DMS53 (cell line): ENCODE data around the gene SEPTIN10.
A peak's percentile ranks its signal among the peaks of the same experiment; 100 is the strongest.

Experiments used
- DNase-seq: peaks from one replicate; lab custom pipeline; 2025; lab: John Stamatoyannopoulos, UW

Gene SEPTIN10

DNA sequence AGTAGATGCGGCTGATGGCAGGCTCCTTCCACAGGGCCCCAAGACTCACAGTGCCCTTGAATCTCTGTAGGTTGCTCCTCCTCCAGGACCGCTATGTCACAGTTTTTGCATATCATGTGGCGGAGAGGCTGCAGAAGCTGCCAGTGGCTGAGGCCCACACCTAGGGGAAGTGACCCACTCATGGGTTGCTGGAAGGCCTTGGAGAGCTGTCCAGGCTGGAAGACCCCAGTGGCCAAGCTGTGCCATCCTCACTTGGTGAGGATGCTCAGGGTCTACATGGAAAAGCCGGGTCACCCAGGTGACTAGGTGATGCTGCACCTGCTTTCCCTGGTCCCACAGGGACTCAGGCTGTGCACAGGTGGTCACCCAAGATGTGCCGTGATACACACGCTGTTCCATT is 90.6 kb downstream of the SEPTIN10 start:
- DNase-seq, result no peak

DNA sequence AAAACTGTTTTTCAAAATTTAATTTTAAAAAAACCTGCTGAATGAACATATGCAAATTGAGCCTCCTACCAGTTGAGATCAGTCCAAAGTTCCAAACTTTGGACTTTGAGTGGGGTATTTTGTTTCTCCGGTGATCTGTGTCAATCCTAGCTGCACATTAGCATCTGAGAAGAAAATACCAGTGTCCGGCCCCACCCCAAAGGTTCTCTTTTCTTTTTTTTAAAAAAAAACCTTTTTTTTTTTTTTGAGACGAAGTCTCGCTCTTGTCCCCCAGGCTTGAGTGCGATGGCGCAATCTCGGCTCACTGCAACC is 91.7 kb downstream of the SEPTIN10 start:
- no peak for DNase-seq

DNA sequence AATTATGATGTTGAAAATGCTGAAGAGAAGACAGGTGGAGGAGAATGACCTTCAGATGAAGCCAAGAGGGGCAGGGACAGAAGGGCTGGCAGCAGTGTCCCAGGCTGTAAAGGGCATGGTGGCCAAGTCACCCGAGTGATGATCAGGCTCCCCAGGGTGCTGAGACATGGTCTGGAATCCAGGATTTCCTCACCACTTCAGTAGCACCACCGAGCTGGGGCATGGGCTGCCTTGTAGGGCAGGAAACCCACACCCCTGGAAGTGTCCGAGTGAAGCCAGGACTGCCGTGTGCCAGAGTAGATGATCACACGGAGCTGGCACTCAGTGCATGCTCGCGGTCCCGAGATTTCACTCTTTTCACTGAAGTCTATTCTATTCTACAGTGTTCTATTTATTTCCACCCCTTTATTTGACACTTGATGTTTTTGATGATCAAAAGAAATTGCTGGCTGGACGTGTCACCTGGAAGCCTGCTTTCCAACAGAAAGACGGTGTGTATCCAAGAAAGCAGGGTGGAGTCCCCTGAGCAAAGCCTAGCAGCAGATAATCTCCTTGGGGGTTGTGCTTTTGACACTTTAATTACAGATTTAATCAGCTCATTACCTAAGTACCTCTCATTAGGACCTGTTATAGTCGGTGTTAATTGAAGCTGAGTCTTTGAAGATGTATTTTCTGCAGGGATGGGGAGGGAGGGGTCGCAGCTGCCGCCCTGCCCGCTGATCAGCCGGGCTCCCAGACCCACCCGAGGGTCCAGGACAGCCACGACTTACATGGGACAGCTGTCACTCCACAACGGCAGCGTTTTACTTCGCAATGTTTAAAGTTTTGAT is 92.3 kb downstream of the SEPTIN10 start:
- DNase-seq, result no peak

DNA sequence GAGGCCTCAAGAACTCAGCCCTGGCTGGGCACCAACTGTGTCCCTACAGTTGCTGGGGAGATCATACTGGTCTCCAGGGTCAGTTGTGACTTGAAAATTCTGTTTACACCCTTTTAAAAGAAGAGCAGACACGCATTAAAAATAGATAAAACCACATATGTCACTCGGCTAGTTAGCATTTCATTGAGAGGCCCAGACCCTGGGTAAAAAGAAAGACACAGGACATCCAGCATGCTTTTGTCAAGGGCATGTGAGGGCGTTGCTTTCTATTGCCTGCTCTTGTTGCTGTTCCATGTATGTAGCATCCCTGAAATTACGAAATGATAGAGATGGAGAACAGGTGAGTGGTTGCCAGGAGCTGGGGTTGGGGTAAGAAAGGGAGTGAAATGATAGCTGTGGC is 94.3 kb downstream of the SEPTIN10 start:
- no peak for DNase-seq

DNA sequence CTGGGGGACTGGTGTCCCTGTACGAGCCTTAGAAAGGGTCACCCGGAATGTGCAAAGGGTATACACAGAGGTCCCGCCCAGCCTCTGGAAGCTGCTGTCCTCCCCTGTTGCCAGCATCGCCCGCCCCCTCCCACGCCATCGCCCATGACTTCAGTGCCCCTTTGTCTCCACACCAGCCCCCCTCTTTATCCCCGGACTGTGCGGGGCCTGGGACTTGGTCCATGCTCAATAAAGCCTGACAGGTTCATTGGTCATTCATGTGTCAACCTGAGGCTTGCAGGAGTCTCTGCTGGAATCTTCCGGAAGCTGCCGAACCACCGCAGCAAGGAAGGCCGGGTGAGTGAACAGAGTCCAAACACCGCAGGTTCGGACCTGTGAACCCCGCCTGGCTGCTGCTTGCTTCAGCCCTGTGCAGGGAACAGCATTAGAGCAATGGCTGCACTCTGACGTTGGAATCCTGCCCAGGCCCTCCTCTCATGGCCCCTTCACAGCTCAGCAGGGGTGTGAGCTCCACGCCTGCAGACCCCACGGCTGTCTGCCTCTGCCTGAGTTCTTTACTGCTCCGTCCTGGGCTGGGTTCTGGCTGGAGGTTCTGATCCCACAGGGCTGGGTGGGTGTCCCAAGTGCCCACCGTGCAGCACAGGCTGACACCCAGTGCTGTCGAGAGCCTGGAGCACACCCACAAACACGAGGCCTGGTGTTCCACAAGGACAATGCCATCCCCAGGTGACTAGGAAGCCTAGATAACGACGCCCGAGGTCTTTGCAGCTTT is 96.5 kb downstream of the SEPTIN10 start:
- no peak for DNase-seq

DNA sequence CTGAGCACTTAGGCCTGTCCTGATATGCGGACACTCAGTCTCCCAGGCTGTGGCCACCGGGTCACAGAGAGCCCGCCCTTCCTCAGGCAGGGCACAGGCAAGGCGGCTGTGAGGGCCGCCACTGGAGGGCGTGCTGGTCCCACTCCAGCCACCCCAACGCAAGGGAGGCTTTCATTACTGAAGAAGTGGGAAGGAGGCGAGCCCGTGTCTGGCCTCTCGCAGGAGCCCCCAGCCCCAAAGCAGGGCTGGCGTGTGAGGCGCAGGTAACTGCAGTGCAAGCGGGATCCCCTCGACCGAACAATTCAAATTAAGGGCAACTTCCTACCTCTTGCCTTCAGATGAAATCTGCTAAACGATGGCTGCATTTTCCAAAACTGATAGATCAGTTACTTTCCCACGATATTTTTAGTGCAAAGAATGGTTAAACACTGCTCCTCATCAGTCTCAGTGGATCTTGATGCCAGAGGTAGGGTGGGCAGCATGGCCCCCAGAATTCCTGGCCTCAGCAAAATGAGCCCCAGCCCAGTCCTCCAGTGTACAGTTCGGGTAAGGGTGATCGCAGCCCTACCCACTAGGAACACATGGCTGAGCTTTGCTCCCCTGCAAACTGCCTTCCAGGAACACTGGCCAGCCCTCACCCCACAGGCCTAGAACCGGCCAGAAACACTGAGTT is 97.2 kb downstream of the SEPTIN10 start:
- peak; percentile 92 for DNase-seq

DNA sequence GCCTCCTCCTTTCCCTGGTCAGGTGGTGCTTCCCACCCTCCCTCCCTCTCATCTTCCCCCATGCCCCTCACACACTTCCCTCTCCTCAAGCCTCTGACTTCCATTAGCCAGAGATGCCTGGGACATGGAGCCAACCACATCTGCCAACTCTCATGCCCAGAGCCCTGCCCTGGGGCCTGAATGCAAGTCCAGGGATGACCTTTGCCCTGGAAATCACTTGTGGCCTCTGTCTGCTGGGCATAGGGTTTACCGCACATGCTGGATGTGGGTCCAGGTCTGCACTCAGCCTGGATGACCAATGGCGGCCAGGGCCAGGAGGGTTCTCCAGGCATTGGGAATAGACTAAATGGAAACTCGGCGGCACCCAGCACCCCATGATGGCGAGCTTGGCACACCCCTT is 98.9 kb downstream of the SEPTIN10 start:
- DNase-seq, result no peak

DNA sequence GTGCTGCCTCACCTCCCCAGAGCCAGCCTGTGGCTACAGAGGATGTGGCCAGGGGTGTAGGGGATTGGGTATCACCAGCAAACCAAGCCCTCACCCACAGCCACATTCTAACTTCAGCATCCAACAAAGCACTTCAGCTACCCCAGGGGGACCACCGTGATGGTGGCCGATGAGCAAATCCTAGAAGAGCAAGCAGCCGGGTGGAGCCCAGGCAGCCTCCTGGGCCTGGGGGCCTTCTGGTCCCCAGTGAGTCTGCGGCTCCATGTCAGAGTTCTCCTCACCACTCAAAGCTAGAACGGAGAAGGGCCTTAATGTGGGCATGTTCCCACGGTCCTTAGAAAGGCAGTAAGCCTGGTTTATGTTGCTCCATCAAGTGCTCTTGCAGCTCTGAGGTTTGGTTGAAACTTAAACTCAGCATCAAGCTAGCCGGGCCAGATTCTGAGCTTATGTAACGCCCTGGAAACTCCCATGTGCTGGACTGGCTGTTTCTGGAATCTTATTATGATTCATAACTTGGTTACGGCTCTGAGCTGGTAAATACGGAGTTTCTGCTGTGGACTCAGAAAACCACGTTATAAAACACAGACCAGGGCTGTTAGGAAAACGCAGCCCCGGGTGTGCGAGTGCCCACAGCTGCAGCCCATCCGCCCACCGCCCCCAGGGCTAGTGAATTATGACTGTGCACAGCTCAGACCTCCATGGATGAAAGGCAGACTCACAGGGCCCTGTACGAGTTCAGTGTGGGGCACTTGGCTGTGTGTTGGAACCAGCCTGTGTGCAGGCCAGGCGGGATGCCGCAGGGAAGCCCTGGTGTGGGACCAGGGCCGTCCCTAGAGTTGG is 99.8 kb downstream of the SEPTIN10 start:
- peak; percentile 56 for DNase-seq

DNA sequence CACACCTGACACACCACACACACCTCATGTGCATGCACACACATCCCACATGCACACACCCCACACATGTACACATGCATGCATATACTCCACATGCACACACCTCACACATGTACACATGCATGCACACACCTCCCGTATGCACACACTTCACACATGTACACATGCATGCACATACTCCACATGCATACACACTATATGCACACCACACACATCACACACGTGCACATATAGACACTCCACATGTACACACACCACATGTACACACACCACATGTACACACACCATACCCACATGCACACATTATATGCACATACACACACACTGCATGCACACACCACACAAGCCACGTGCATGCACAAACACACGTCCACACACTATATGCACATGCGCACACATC is 100.5 kb downstream of the SEPTIN10 start:
- no peak for DNase-seq

DNA sequence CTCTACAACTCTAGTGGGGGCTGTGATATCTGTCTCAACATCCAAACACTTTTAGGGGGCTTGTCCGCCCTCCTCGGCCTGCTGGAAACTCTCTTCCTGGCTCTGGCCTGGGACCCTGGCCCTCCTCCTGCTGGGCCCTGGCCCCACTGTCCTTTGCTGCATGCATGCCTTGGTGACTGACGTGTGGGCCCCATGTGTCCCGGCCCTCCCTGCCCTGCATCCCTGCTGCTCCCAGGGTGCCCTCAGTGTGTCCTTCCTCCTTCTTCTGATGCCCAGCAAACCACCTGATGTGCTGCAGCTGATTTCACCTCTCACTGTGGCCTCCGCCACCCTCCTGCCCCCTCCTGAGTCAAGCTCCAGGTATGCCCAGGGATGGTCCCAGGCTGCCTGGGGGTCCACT is 101.7 kb downstream of the SEPTIN10 start:
- no peak for DNase-seq

DNA sequence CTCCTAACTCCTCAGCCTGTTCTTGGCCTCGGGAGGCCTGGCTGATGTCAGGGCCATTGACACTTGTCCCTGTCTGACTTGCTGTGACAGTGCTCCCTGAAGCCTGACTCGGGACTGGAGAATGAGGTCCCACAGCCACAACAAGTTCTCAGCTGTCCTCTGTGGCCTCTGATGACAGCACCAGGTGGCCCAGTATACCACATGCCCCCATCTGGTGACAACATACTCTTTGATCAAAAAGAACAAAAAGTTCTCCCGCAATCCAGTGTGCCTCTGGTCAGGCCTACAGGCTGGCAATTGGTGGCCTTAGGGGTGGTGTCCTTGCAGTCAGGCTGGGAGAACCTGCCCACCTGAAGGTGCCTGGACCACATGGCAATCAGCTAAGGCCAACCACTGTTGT is 102.6 kb downstream of the SEPTIN10 start:
- DNase-seq, result peak; percentile 40

DNA sequence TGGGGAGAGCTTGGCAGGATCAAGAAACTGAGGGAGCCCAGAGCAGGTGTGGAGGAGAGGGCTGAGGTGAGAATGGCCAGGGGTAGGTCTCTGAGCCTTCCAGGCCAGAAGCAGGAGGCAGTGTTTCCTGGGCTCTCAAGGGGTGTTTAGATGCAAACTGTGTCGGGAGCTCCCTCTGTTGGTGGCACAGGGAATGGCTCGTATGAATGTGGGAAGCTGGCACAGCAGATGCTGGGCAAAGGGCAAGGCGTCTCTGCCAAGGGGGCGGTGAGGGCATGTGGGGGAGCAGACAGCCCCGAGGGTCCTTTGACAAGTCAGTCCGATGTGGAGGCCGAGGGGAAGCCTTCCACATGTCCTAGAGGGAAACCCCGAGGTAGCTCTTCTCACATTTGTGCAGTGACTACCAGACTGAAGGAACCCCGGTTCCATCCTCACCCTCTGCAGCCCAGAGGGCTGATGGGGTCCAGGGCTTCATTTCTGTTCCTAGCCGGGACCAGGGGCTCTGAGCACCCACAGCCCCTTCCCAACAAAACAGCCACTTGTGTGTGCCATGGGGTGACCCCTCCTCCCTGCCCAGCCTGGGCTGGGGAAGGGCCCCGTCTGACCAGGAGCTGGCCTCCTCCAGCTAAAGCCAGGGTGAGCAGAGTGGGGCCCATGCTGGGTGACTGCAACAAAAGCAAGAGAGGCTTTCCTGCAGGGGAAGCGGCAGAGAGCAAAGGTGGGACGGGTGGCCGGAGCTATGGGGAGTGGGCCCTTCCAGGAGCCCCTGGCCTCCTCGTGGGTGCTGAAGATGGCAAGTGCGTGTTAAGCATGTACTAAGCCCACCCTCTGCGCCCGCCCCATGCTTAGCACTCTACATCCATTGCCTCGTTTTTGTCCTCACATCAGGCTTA is 103.4 kb downstream of the SEPTIN10 start:
- peak; percentile 92 for DNase-seq

DNA sequence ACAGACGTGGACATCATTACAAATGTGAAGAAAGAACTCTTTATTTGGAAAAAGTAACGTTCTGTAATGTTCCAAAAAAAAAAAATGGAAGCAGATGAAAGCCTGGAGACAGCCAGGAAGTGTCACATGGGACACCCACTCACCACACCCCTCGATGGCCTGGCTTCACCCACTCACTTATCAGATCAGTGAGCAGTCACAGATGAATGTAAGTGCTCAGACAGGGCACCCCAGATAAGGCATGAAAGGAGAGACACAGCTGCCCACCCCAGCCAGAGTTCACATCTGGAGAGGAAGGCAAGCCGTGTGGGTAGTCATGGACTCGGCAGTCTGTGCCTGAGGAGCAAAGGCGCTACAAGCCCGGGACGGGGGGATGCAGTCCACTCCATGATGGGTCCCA is 105.2 kb downstream of the SEPTIN10 start:
- DNase-seq, result peak; percentile 26

DNA sequence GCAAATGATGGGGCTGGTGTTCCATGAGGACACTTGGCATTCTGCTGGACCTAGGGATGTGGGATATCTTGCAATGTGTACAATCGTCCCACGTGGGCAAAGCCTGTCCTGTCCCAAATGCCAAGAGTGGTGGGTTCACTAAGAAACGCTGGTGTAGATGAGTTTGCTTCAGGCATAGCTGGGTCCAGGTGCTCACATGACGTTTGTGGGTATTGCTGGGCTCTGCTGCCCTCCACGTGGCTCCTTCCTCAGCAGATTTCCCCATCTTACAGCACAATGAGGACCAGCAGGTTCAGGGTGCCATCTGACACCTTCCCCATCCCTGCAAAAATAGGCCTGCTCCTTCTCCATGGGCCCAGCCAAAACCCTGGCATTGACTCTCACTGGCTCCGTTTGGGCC is 105.9 kb downstream of the SEPTIN10 start:
- DNase-seq, result no peak

DNA sequence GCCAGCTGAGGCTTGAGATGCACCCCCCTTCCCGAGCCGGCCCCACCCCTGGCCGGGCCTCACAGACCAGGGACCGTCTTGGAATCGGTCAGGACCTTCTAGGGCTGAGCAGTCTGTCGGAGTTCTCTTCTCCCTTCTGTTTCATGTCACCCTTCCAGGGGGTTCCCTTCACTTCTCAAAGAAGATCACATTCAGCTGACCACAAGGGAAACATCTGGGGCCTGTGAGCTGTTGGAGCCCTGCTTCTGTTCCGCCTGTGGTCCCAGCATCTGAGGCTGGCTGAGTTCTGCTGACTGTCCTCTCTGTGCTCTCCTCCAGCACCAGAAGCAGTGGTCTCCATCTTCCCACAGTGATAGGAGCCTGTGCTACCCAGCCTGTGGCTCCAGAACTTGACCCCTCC is 106.5 kb downstream of the SEPTIN10 start:
- DNase-seq, result no peak

DNA sequence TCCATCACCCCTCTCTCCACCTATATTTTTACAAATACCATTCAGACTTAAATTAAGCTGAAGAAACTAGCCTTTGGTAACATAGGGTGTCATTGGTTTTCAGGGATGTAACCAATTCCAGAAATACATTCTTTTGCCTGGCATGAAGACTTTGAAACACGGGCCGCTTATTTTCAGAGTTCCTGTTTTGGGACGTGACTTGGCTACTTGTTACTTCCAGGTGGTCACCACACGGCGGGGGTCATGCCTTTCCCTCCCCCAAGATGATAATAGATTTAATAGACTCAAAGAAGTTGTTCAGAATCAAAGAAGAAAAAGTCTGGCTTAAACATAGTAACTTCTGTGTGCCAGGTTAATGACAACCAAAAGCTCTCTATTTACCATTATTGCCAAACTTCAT is 110.6 kb downstream of the SEPTIN10 start:
- DNase-seq, result no peak

DNA sequence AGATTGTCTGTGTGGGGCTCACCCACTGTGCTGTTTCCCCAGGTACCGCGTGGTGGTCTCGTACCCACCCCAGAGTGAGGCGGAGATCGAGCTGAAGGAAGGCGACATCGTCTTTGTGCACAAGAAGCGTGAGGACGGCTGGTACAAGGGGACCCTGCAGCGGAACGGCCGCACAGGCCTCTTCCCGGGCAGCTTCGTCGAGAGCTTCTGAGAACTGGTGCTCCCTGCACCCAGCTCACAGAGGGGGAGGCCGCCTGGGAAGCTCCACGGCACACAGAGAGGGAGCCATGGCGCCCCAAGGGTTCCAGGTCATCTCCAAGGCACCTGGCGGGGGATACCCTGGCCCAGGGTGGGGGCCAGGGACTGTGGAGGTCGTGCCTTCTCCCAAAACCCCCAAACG is 112.3 kb downstream of the SEPTIN10 start:
- DNase-seq, result no peak

DNA sequence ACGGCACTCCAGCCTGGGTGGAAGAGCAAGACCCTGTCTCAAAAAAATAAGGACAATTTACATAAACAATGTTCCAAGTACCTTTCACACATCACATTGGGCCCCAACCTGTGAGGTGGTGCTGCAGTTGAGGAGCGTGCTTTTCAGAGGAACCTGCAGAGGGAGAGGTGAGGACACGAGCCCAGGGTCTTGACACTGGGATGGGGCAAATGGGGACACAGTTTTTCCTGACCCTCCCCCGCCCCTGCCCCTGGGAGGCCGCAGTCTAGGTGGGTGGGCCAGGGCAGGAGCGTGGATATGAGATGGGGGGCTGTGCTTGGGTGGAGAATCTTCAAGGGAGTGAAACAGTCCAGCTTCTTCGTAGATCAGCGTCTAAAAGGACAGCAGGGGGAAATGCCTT is 112.9 kb downstream of the SEPTIN10 start:
- DNase-seq, result no peak

DNA sequence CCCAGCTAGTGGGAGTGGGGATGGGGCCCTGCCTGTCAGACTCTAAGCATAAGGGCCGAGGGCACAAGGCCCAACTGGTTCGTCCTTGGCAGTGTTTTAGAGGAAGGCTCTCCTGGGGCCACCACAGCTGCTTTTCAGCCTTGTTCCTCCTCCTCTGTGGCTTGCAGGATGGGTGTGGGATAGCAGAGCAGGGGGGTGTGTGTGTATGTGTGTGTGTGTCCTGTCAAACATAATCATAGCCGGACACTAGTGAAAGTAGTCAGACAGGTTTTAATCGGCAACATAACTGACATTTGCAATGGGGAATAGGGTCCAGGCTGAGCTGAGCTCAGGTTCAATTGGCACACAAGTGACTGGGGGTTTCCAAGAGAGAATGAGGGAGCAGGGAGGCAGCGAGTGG is 114.2 kb downstream of the SEPTIN10 start:
- peak; percentile 71 for DNase-seq

DNA sequence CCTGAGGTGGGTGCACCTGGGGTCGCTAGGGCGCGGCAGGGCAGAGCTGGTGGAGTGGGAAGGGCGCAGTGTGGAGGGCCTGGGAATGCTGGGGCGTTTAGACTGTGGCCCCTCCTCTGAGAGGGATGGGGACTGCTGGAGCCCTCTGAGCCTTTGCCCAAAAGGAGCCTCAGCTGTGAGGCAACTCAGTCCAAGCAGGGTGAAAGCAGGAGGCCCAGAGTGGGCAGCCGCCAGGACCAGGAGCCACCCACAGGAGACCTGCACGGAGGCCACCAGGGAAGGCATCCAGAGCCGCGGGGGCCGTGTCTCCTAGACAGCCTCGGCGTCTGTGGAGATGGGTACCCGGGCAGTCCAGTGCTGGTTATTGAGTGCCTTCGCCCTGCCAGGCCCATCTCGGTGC is 114.9 kb downstream of the SEPTIN10 start:
- no peak for DNase-seq
